NCI-H1694 (cell line): Measurements from ENCODE around the gene CCT8L2.
"Not testable (repeated sequence)": the region's sequence is repeated elsewhere in the genome, so short reads cannot be mapped to it uniquely, and the experiment has no call there.

Source experiments
- DNase-seq: peaks from one replicate; lab custom pipeline; 2025; lab: John Stamatoyannopoulos, UW

CCT8L2 gene, protein sequence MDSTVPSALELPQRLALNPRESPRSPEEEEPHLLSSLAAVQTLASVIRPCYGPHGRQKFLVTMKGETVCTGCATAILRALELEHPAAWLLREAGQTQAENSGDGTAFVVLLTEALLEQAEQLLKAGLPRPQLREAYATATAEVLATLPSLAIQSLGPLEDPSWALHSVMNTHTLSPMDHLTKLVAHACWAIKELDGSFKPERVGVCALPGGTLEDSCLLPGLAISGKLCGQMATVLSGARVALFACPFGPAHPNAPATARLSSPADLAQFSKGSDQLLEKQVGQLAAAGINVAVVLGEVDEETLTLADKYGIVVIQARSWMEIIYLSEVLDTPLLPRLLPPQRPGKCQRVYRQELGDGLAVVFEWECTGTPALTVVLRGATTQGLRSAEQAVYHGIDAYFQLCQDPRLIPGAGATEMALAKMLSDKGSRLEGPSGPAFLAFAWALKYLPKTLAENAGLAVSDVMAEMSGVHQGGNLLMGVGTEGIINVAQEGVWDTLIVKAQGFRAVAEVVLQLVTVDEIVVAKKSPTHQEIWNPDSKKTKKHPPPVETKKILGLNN

DNA sequence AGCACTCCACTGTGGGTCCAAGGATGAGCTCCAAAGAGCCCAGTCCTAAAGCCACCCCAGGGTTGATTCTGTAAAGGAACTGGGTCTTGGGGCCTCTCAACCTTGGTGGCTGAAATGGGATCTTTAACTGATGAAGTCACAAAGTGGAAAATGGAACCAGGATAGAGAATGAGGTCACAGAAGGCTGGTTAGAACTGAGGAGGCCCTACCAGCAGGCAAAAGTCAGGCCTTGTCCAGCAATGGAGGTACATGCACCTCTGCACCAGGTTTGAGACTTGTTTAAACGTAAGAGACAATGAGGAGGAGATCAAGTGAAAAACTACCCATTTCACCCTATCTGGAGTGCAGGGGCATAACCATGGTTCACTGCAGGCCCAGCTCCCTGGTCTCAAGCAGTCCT lies at the start of gene CCT8L2:
Gene CCT8L2 (minus strand): TSS at position 101 of the 400 bp plus-strand sequence. CDS start 260 bp downstream, outside the sequence.
- not testable (repeated sequence) for DNase-seq

DNA sequence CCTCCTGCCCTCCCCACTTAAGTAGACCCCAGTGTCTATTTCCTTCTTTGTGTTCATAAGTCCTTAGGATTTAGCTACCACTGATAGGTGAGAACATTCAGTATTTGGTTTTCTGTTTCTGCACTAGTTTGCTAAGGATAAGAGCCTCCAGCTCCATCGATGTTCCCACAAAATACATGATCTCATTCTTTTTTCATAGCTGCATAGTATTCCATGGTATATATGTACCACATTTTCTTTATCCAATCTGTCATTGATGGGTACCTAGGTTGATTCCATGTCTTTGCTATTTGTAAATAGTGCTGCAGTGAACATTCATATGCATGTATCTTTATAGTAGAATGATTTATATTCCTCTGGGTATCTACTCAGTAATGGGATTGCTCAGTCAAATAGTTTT lies 42.8 kb upstream of the CCT8L2 start:
- not testable (repeated sequence) for DNase-seq

DNA sequence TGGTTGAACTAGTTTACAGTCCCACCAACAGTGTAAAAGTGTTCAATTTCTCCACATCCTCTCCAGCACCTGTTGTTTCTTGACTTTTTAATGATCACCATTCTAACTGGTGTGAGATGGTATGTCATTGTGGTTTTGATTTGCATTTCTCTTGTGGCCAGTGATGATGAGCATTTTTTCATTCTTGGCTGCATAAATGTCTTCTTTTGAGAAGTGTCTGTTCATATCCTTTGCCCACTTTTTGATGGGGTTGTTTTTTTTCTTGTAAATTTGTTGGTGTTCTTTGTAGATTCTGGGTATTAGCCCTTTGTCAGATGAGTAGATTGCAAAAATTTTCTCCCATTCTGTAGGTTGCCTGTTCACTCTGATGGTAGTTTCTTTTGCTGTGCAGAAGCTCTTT lies 41.5 kb upstream of the CCT8L2 start:
- not testable (repeated sequence) for DNase-seq

DNA sequence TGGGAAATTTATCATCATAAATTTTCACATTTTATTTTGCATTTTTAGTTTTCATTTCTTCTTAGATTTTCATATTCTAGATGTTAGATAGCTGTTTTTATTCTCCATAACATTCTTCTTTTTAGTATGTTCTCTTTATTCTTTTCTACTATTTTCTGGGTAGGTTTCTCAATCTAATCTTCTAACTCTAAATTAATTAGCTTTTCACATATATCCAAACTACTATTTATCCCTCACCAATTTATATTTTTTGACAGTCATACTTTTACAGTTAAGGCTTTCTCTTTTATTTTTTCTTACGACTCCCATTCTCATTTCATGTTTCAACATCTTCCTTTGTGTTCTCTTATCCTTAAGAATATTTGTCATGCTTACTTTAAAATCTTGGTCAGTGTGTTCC lies 35.9 kb upstream of the CCT8L2 start:
- DNase-seq = not testable (repeated sequence)

DNA sequence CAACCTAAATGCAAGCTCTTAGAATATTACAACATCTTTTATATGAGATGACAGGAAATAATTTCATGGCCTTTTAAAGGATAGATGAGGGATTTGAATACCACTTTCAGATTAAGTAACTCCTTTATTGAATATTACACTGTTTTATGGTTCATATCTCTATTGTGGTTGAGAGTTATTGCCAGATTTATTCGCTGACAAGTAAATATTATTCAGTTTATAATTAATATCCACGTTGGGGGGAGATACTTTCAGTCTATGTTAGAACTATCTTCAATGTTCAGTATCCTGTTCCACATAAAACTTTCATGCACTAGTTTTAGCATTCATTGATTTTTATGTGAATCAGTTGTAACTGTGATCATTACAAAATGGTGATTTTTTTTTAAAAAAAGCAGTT lies 32.4 kb upstream of the CCT8L2 start:
- not testable (repeated sequence) for DNase-seq

DNA sequence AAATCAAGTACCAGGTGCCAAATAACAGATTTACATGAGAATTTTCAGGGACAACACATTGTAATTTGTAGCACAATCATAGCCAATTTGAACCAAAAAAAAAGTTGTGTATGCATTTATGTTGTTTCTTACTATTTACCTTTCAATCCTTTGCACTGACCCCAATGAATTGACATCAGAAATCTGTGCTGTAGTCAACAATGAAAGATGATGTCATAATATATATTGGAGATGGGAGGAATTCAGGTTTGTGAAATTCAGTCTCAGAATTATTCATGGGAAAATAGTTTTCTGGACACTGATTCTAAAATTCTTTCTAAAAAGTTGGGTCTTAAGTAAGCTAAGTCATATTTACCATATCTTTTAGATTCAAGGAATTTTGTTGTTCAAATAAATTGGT lies 31.0 kb upstream of the CCT8L2 start:
- DNase-seq = not testable (repeated sequence)

DNA sequence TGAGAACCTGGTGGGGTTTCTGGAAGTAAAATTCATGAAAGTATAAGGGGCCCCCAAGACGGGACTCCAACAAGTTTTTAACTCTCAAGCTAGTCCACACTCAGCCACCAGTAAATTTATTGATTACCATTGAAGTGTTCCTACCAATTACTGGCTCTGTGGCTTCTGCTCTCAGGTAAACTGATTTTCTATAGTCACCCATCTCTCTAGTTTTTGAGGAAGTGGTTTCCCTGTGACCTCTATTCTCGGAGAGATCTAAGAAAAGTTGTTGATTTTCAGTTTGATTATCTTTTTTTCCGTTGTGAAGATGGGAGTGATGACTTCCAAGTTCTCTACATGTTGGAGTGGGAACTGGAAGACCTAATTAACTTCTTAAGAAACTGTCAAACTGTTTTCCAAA lies 24.9 kb upstream of the CCT8L2 start:
- DNase-seq = not testable (repeated sequence)

DNA sequence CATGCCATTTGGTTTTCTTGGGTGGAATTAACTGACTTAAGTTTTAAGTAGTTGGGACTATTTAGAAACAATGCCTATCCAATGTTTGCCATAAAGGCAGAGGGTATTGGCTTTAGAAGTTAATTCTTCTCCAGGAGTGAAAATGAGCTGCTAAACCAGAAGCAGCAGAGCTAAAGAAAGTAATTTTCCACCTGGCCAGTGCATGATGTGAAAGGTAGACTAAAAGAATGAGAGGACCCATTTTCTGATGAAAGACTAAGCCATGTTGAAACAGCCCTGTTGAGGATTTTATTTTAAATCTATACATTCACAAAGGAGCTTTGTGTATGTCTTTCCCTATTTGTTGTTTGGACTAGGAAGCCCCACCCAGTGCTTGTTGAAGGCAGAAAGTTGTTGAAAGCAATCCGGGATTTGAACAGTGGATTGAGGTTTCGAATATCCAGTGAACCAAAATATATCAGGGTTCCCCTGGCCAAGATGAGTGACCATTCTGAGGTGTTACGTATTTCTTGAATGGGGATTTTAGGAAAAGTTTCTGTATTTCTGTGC lies 23.9 kb upstream of the CCT8L2 start:
- not testable (repeated sequence) for DNase-seq

DNA sequence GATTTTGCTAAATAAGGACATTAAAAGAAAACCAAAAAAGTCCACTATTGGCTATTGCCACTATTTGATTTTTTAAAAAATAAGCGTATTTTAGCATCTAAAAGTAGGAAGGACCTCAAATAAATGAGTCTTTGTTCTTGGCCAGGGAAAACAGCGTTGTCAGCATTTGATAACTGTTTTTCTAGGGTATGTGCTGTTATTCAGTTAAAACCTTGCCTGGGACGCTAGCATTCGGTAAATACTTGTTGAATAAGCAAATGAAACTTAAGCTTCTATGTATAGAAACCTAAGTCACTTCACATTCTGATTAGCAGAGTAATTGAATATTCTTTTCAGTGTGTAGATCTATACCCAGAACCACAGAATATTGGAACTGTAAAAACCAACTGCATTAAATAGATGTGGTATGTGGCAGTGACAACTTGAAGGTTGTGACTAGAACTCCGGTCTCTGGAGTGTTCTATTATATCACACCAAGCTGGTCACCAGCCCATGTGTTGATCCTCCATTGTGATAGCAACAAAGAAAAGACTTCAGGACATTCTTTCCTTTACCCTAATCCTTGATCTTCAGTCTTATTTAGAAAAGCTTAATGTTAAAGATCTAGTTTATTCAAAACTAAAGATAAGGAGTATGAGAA lies 23.1 kb upstream of the CCT8L2 start:
- not testable (repeated sequence) for DNase-seq

DNA sequence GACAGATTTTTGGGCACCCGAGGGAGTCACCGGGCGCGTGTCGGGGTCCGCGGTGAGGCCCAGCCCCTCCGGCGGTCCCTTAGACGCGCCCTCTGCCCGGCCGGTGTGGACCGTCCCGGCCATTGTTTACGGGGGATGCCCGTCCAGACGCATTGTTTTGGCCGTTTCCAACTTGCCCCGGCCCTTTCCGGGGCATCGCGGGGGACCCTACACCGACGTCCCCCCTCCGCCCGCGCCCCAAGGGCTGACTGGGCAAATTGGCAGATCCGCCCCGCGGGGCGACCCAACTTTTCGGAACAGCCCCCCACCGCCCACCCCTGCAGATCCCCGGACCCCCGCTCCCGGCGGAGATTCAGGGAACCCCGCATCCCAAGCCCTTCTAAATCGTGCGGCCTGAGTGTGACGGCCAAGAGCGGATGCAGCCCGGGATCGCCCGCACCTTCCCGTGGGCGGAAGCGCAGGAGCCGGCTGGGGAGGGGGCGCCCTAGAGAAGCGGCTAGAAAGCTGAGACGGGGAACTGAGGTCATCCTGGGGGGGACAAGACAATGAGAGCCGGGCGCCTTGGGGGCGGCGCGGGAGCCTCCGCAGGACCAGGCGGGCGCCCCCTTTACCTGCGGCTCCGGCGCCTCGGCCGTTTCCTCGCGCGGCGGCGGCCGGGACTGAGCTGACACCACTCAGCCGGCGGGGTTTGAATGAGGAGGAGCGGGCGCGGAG lies 17.1 kb upstream of the CCT8L2 start:
- no peak for DNase-seq

DNA sequence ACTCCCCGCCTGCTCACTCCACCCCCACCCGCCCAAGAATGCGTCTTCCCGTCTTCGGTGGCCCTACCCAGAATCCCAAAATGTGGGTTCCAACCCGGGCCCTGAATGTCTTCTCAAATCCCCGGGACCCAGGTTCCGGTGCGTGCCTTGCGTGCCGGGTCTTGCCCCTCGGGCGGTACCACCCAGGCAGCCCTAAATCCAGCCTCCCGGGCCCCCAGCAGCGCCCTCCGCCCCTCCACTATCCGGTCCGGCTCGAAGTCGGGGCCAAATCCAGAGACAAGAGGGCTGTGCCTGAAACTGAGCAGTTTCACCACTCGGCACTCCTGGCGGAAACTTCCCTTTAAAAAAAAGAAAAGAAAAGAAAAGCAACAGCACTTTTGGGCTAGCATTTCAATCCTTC lies 16.3 kb upstream of the CCT8L2 start:
- DNase-seq = no peak

DNA sequence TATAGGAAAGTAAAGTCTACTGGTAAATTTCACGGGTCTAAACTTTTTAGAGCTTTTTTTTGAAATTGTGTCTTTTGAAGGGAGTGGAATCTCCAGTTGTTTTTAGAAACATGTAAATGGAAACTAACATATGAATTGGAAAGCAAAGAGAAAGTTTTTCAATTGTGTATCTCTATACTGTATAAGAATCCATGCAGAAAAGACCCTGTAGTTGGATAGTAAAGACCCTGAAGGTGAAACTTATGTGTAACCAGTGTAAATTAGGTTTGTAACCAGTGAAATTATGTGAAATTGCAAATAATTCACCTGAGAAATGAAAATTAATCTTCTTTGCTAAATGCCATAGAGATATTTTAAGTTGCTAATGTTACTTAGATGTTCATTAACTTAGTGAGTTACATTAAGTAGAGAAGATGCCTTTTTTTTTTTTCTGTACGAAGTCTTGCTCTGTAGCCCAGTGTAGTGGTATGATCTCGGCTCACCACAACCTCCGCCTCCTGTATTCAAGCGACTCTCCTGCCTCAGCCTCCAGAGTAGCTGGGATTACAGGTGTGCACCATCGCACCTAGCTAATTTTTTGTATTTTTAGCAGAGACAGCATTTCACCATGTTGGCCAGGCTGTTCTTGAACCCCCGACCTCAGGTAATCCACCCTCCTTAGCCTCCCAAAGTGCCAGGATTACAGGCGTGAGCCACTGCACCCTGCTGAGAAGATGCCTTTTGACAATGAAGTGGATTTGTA lies 11.8 kb upstream of the CCT8L2 start:
- not testable (repeated sequence) for DNase-seq

DNA sequence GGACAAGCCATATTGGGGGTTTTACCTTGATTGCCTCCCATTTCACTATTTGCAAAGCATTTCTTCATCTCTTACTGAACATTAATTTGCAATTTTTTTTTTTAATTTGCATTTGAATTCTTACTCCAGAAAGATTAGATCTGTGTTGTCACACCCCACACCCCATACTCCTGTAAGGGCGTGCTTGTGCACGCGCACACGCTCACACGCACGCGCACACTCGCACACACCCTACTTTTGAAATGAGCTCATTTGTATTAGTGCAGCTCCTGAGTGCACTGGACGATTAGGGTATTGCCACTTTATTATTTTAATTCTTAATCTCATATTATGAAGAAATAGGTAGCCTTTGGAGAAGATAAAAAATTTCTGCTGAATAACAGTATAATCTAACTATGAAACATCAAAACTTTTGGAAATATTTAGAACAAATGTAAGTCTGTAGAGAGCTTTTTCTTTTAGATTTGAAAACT lies 11.2 kb upstream of the CCT8L2 start:
- DNase-seq = not testable (repeated sequence)

DNA sequence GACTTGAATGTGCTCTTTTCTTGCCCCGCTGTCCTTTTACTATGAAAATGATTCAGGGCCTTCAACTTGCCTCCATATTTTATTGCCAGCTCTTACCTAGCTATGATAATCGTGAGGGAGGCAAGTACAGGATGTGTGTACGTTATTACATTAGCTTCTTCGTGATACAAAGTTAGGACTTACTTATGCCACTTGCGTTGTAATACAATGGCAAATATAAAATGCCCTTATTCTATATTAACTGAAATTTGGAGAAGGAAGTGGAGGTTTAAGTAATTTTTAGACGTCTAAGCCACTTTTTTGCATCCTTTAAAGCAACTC lies 10.8 kb upstream of the CCT8L2 start:
- no peak for DNase-seq

DNA sequence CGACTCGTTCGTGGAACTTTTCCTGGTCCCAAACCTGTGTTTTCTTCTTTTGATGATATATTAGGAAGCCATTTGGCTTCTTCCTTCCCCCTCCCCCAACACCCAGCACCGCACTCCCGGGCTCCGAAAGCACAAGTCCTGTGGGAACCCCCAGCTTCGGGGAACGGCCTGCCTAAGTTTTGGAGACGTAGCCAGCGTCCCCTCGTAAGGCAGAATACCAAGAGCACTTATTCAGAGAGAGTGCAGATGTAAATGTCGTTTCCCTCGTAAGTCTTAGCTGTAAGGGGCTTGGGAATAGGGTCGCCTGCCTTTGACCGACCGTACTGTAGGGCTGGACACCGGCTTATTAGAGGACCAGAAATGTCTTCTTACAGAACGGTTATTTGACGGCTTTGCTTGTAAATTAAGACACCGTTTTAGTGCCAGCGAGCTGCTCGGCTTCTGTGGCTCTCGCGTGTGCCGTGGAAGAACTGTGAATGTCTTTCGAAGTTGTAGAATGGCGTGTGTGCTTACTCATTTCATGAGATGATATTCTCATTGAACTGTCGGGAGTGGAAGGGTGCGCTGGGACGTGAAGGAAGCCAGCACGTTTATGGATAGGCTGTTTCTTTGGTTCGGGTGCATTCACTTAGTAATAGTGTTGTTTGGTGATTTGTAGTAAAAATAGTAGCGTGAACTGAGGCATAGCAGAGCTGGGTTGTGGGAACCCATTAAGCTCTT lies 10.3 kb upstream of the CCT8L2 start:
- DNase-seq = not testable (repeated sequence)

DNA sequence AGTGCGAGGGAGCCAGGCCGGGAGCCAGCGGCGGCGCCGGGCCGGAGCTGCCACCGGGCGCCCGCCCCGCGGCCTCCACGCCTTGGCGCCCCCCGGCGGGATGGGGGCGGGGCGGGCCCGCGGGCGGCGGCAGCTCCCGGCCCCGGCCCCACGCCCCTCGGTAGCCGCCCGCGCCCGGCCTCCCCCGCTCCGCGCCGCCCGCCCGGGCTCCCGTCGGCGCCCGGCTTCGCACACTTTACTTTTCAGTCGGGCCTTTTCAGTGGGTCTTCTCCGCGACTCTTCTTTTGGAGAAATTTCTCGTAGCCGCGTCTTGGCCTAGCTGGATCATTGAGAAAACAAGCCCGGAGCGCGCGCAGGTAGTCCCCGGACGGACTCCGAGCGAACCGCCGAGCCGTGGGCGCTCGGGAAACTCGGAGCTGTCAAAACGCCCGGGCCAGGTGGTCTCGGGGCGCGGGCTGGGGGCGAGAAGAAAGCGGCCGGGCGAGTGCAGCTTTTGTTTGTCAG lies 9.7 kb upstream of the CCT8L2 start:
- not testable (repeated sequence) for DNase-seq

DNA sequence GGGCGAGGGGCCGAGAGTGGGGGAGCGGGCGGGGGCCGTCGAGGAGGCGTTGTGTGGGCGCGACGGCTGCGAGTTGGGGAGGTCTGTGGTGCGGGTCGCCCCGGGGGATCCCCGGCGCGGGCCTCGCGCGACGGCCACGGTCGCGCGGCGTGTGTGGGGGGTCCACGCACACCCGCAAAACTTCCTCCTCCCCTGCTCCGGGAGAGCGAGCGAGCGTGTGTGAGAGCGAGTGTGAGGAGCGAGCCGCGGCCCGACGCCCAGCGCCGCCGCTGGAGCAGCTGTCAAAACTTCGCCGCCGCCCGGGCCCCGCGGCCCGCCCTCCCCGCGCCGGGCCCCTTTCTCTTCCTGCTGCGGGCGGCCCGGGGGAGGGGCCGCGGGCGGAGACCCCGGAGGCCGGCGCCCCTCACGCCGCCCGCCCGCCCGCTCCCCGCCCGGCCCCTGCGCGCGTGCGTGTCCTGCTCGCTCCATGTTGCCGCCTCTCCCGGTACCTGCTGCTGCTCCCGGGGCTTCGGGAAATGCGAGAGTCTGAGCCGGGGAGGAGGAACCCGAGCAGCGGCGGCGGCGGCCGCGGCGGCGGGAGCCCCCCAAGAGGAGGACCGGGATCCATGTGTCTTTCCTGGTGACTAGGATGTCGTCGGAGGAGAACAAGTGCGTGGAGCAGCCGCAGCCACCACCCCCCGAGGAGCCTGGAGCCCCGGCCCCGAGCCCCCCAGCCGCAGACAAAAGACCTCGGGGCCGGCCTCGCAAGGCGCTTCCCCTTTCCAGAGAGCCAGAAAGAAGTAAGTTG lies 9.0 kb upstream of the CCT8L2 start:
- no peak for DNase-seq

DNA sequence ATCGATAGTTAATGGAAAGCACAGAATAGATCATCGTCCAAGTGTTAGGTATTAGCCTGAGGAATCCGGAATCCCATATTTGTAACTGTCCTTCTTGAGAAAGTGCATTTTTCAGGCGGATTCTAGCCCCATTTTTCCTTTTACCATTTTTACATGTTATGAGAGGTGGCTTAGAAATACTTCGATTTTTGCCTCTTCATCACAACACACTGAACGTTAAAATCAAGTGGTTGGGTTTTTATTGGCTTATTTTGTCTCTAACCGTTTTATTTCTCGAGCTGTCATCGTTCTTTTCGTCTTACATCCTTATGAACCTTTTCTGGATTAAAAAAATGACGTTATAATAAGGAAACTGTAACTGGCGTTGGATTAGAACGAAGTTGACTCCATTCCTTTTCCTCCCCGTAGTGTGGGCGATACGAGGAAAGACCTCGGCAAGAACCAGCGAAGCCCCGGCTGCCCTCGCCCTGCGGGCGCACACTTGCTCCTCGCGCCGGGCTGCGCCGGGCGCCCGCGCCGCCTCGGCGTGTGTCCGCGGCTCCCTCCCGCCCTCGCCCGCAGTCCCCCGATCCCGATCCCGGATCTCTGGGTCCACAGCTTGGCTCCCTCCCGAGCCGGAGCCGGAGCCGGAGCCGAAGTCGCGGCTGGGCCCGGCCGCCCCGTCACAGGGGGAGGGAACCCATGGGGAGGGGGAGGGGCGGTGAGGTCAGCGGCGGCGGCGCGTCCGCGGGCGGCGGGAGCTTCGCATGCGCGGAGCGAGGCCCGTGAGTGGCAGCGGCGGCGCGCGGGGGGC lies 8.2 kb upstream of the CCT8L2 start:
- not testable (repeated sequence) for DNase-seq

DNA sequence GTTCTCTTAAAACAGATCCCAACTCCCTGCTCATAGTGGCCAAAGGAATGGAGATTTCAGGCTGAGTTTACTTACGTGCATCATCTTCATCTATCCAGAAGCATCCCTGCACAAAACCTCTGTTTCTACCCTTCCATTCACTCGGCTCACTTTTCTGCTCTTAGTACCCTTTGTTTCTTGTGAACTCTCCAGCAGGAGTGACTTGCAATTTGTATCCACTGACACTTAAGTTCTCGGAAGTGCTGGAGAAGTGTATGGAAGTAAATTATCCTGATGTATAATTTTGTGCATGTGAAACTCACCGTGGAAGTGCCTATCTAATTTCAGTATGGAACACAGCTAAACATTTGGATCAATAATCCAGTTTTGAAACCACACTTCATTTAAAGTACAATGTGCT lies 7.0 kb upstream of the CCT8L2 start:
- not testable (repeated sequence) for DNase-seq
